Stimulated activated naive B cell treated with anti-CD40 and anti-IgM and Interleukin-4, amounts not matched to agents 10 μg/mL and 1 μg/mL and 100 μg/mL, for 72 hours (primary cell): ENCODE measurements around the gene PLBD2.

ENCODE experiments used
- ATAC-seq, 2 donors: fragments of 150-1000 bp; cut with Tn5 transposase; replicated peaks; 2 replicates each; pipeline ENCODE4 v1.10.0; 2021; ENCODE audit warnings: moderate library complexity in 1 of 2
- DNase-seq: peaks from one replicate; pipeline ENCODE4 v3.0.0; 2021
- H3K27ac Mint-ChIP-seq: one replicate; pipeline ENCODE4 v1.8.0; 2022; ENCODE audit warnings: mild to moderate bottlenecking, mixed read lengths
- H3K27me3 Mint-ChIP-seq, 2 donors: one replicate each; pipeline ENCODE4 v1.8.0; 2022; ENCODE audit warnings: mixed read lengths in 2 of 2
- H3K36me3 Mint-ChIP-seq, 2 donors: one replicate each; pipeline ENCODE4 v1.8.0; 2022; ENCODE audit warnings: mixed read lengths in 2 of 2, mild to moderate bottlenecking in 1 of 2
- H3K4me1 Mint-ChIP-seq, 2 donors: one replicate each; pipeline ENCODE4 v1.8.0; 2022; ENCODE audit warnings: mixed read lengths in 2 of 2, mild to moderate bottlenecking in 1 of 2
- H3K4me3 Mint-ChIP-seq, 2 donors: one replicate each; pipeline ENCODE4 v1.8.0; 2022; ENCODE audit warnings: mild to moderate bottlenecking in 2 of 2, mixed read lengths in 2 of 2, moderate library complexity in 1 of 2
- H3K9me3 Mint-ChIP-seq, 2 donors: one replicate each; pipeline ENCODE4 v1.8.0; 2022; ENCODE audit warnings: mixed read lengths in 2 of 2, mild to moderate bottlenecking in 1 of 2

The PLBD2 gene

DNA sequence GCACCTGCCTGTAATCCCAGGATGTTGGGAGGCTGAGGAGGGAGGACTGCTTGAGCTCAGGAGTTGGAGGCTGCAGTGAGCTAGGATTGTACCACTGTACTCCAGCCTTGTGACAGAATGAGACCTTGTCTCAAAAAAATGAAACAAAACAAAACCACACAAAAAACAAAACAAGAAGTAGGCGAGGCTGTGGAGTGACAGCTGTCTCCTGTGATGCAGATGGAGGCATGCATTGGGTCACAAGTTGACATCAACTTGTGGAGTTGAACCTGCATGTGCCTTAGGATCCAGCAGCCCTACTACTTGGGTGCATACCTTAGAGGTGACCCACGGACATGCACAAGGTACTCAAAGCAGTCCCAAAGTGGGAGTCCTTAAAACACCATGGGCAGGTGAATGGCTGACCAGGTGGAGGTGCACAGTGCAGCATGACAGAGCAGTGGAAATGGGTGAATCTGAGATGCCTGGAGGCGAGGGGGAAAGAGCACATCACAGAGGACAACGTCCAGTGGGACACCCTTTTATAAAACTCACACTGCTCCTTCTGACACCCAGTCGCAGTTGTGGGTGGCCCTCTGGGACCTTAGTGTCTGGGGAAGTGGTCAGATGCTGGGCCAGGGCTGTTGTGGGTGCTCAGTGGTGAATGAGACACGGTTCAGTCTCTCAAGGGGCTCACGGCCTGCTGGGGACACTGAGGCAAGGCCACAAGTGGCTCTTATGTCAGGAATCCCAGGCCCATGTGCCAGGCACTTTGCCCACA is 12.7 kb downstream of the PLBD2 start:
- Mint-ChIP-seq H3K27ac (no peak overlapping the region), H3K4me1 (peaks cover 10 to 14% of the 10 kb centered on the region in 2 donors), H3K36me3 (peaks cover 47 to 65% of the 10 kb centered on the region in 2 donors), H3K9me3 (no peaks in the 10 kb centered on the region), H3K4me3 (no peak overlapping the region), H3K27me3 (no peaks in the 10 kb centered on the region)
- DNase-seq (no peak), ATAC-seq (peak; percentile 42 to 51)

DNA sequence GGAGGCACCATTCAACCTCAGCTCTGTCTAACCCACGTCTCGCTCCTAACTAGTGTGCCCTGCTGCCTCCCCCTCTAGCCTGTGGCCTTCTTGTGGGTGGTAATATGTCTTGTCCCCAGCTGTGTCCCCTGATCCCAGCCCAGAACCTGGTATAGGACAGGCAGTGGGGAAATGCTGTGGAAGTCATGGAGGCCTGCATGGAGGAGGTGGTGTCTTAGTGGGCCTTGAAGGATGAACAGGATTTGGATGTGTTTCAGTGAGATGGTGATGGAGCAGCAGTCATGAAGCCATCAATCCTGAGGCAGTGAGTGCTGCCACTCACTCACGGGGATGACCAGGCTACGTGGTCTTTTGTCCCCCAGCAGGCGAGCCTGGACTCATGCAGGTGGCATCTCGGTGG is 13.4 kb downstream of the PLBD2 start:
- peaks cover 10 to 14% of the 10 kb centered on the region in 2 donors for H3K4me1 Mint-ChIP-seq
- H3K36me3 Mint-ChIP-seq = peaks cover 45 to 65% of the 10 kb centered on the region in 2 donors
- H3K27me3 Mint-ChIP-seq = no peaks in the 10 kb centered on the region
- DNase-seq (no peak), ATAC-seq (no peak)
- no peak overlapping the region for H3K4me3 Mint-ChIP-seq
- no peak overlapping the region for H3K27ac Mint-ChIP-seq
- H3K9me3 Mint-ChIP-seq = no peaks in the 10 kb centered on the region

DNA sequence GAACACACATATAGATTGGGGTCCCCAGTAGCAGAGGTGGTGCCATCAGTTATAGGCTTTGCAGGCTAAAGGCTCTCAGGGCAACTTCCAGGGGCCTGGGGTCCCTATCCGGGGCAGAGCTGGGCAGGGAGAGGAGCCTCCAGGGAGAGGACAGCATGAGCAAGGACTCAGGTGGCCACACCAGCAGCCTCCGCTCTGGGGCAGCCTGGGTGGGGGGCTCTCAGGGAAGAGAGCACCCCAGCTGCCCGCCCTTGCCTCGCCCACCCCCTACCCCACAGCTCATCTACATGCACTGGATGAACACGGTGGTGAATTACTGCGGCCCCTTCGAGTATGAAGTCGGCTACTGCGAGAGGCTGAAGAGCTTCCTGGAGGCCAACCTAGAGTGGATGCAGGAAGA is 14.0 kb downstream of the PLBD2 start:
- H3K36me3 Mint-ChIP-seq = peaks cover 47 to 69% of the 10 kb centered on the region in 2 donors
- H3K27me3 Mint-ChIP-seq = no peaks in the 10 kb centered on the region
- no peak for DNase-seq
- no peaks in the 10 kb centered on the region for H3K9me3 Mint-ChIP-seq
- ATAC-seq = no peak
- H3K4me3 Mint-ChIP-seq = no peak overlapping the region
- H3K4me1 Mint-ChIP-seq = peaks cover 10 to 14% of the 10 kb centered on the region in 2 donors
- H3K27ac Mint-ChIP-seq = no peak overlapping the region

DNA sequence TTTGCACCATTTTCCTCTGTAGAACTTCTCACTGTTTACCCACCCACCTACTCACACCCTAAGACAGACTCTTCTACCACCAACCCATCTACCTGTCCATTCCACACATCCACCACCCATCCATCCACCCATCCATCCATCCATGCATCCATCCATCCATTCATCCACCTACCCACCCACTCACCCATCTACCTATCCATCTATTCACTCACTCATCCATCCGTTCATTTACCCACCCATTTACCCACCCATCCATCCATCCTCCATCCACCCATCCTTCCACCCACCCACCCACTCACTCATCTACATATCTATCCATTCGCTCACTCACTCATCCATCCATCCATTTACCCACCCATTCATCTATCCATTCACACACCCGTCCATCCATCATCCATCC is 15.1 kb downstream of the PLBD2 start:
- peaks cover 10 to 14% of the 10 kb centered on the region in 2 donors for H3K4me1 Mint-ChIP-seq
- H3K36me3 Mint-ChIP-seq = peaks cover 49 to 72% of the 10 kb centered on the region in 2 donors
- DNase-seq = no peak
- H3K4me3 Mint-ChIP-seq = no peak overlapping the region
- no peaks in the 10 kb centered on the region for H3K9me3 Mint-ChIP-seq
- no peak for ATAC-seq
- no peaks in the 10 kb centered on the region for H3K27me3 Mint-ChIP-seq
- H3K27ac Mint-ChIP-seq = no peak overlapping the region

DNA sequence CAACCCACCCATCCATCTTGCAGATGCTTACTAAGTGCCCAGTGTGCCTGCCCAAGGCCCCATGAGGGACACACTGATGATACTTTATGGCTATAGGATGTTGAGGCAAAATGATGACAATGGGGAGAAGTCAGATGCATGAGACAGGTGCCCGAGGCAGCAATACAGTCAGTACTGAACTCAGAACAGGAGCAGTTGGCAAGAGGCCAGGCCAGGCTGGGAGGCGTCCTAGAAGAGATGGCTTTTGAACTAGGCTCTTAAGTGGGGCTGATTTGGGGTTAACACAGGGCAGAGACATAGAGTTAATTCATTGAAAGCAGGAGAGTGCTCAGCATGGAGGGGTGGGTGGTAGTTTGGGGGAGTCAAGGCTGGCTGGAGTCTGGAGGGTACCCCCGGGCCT is 15.6 kb downstream of the PLBD2 start:
- no peaks in the 10 kb centered on the region for H3K27me3 Mint-ChIP-seq
- H3K9me3 Mint-ChIP-seq = no peaks in the 10 kb centered on the region
- no peak for DNase-seq
- no peak overlapping the region for H3K4me3 Mint-ChIP-seq
- no peak for ATAC-seq
- H3K36me3 Mint-ChIP-seq = peaks cover 52 to 70% of the 10 kb centered on the region in 2 donors
- H3K27ac Mint-ChIP-seq = no peak overlapping the region
- H3K4me1 Mint-ChIP-seq = peaks cover 10 to 14% of the 10 kb centered on the region in 2 donors

DNA sequence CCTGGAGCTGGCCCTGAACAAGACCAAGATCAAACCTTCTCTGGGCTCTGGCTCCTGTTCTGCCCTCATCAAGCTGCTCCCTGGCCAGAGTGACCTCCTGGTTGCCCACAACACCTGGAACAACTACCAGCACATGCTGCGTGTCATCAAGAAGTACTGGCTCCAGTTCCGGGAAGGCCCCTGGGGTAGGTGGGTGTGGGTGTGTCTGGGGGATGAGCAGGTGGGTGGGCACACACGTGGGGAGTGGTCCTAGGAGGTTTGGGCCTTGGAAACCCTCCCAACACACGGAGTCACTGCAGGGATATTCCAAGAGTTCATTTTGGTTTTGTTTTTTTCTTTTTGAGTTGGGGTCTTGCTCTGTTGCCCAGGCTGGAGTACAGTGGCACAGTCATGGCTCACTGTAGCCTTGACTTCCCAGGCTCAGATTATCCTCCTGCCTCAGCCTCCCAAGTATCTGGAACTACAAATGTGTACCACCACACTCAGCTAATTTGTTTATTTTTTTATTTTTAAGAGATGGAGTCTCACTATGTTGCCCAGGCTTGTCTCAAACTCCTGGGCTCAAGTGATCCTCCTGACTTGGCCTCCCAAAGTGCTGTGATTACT is 16.5 kb downstream of the PLBD2 start:
- Mint-ChIP-seq H3K9me3 (no peaks in the 10 kb centered on the region), H3K36me3 (peaks cover 53 to 65% of the 10 kb centered on the region in 2 donors), H3K27ac (no peak overlapping the region)

DNA sequence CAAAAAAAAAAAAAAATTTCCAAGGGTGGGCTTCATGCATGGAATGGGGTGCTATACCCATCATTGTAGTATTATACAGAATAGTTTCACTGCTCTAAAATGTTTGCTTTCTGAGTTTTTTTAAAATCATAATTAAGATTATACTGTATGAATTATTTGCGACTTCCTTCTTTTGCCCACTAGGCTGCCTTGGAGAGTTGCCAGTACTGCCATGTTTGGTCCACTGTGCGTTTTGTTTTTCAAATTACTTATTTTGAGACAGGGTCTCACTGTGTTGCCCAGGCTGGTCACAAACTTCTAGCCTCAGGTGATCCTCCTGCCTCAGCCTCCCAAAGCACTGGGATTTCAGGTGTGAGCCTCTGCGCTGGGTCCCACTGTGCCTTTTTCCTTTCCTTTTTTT is 19.9 kb downstream of the PLBD2 start:
- peaks cover 0 to 2% of the 10 kb centered on the region in 2 donors for H3K4me1 Mint-ChIP-seq
- DNase-seq (no peak), ATAC-seq (no peak)
- peaks cover 56 to 58% of the 10 kb centered on the region in 2 donors for H3K36me3 Mint-ChIP-seq
- H3K4me3 Mint-ChIP-seq = no peak overlapping the region
- H3K27ac Mint-ChIP-seq = no peak overlapping the region
- no peaks in the 10 kb centered on the region for H3K27me3 Mint-ChIP-seq
- no peaks in the 10 kb centered on the region for H3K9me3 Mint-ChIP-seq

More for the DNA sequence above, 16.5 kb downstream of the PLBD2 start:
- DNase-seq (no peak), ATAC-seq (no peak)
- Mint-ChIP-seq H3K27me3 (no peaks in the 10 kb centered on the region), H3K4me1 (peaks cover 10 to 14% of the 10 kb centered on the region in 2 donors), H3K4me3 (no peak overlapping the region)

DNA sequence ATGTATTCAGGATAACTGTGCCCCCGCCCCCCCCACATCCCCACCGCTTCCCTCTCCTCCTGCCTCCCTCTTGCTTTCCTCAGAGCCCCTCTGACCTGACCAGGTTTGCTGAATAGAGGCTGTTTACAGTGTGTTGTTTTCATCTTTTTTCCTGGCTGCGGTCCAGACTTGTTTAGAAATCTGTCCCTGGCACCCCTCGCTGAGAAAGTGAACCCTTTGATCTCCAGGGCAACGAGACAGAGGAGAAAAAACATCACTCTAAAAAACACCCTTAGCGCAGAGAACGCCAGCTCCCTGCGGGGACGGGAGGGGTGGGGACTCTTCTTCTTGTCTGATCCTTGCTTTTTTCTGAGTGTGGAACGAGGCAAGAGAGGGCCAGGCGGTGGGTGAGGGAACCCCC is 22.8 kb downstream of the PLBD2 start:
- peaks cover 47 to 56% of the 10 kb centered on the region in 2 donors for H3K36me3 Mint-ChIP-seq
- no peak overlapping the region for H3K27ac Mint-ChIP-seq
- no peak overlapping the region for H3K4me3 Mint-ChIP-seq
- H3K27me3 Mint-ChIP-seq = no peaks in the 10 kb centered on the region
- no peaks in the 10 kb centered on the region for H3K9me3 Mint-ChIP-seq
- no peaks in the 10 kb centered on the region for H3K4me1 Mint-ChIP-seq
- DNase-seq (no peak), ATAC-seq (no peak)

DNA sequence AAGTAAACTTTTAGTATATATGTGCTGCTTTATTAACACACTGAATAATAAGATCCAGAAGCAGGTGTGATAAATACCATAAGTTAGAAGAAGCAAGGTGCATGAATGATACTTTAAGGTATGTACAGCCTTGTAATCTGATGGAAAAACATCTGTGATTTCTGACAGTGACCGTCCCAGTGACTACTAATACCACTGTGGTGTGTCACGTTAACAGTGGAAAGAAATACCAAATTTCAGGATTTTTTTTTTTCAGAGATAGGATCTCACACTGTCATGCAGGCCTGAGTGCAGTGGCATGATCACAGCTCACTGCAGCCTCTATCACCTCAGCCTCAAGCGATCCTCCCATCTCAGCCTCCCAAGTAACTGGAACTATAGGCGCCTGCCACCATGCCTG is 23.8 kb downstream of the PLBD2 start:
- Mint-ChIP-seq H3K27me3 (no peaks in the 10 kb centered on the region), H3K9me3 (no peaks in the 10 kb centered on the region), H3K27ac (no peak overlapping the region), H3K4me1 (no peaks in the 10 kb centered on the region), H3K36me3 (peaks cover 48 to 55% of the 10 kb centered on the region in 2 donors), H3K4me3 (no peak overlapping the region)
- ATAC-seq (no peak), DNase-seq (no peak)

DNA sequence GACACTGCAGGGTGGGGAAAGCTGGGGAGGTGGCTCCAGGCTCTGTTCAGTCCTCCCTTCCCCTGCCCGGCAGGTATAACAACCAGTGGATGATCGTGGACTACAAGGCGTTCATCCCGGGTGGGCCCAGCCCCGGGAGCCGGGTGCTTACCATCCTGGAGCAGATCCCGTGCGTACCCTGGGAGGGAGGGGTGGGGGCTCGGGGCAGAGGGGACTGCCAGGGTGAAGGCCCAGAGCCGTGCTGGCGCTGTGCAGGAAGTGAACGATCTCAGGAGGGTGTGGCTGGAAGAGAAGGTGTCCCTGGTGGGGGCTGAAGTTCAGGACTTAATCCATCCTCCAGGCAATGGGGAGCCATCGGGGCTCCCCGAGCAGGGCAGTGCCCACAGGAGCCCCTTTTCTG is 26.4 kb downstream of the PLBD2 start:
- ATAC-seq (no peak), DNase-seq (no peak)
- H3K9me3 Mint-ChIP-seq = no peaks in the 10 kb centered on the region
- no peak overlapping the region for H3K4me3 Mint-ChIP-seq
- no peaks in the 10 kb centered on the region for H3K27me3 Mint-ChIP-seq
- H3K27ac Mint-ChIP-seq = no peak overlapping the region
- peaks cover 53 to 54% of the 10 kb centered on the region in 2 donors for H3K36me3 Mint-ChIP-seq
- H3K4me1 Mint-ChIP-seq = no peaks in the 10 kb centered on the region

DNA sequence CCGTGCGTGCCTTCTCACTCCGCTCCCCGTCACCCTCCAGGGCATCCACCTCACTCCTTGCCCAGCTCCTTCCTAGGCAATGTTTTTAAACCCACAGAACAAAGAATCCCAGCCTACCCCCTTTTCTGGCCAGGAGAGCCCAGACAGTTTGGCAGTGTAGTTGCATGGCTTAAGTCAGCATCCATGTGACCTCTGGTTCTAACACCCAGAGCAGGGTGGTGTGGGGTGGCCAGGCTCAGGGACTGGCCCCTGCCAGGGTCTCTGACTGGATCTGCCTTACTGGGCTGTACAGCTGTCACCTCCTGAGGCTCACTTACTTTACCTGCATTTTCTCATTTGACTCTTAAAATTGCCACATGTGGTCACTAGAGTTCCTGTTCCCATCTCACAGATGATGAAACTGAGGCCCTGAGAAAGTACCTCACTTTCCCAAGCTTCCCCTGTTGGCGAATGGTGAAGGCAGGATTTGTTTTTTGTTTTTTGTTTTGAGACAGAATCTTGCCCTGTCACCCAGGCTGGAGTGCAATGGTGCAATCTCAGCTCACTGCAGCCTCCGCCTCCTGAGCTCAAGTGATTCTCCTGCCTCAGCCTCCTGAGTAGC is 27.0 kb downstream of the PLBD2 start:
- no peaks in the 10 kb centered on the region for H3K9me3 Mint-ChIP-seq
- H3K27me3 Mint-ChIP-seq = no peaks in the 10 kb centered on the region
- no peaks in the 10 kb centered on the region for H3K4me1 Mint-ChIP-seq
- no peak for DNase-seq
- H3K4me3 Mint-ChIP-seq = no peak overlapping the region
- no peak overlapping the region for H3K27ac Mint-ChIP-seq
- no peak for ATAC-seq
- peaks cover 49 to 50% of the 10 kb centered on the region in 2 donors for H3K36me3 Mint-ChIP-seq

DNA sequence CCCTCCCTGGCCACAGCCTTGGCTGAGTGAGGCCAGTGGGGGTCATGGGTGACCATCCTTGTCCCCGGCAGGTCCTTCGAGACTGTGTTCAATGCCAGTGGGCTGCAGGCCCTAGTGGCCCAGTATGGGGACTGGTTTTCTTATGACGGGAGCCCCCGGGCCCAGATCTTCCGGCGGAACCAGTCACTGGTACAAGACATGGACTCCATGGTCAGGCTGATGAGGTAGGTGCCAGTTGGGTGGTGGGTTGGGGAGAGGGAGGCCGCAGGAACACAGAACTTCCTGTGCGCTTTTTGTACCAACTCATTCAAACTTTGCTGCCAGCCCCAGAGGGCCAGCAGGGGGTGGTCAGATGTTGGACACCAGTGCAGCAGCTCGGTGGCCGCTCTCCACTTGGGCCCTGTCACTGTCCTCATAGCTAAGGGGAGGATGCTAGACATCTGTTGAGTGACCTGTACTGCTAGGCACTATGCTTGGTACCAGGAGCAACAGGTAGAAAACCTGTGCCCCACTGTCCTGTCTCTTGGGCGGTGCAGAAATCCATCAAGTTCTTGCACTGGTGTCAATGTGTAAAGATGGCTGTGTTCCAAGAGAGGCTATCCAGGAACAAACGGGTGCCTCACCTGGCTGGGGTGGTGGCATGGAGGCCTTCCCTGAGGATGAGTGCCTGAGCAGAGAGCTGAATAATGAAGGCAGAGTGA is 28.6 kb downstream of the PLBD2 start:
- Mint-ChIP-seq H3K27ac (no peak overlapping the region), H3K4me3 (no peak overlapping the region), H3K36me3 (peaks cover 43 to 44% of the 10 kb centered on the region in 2 donors), H3K27me3 (no peaks in the 10 kb centered on the region), H3K9me3 (no peaks in the 10 kb centered on the region), H3K4me1 (no peaks in the 10 kb centered on the region)
- no peak for DNase-seq
- no peak for ATAC-seq

DNA sequence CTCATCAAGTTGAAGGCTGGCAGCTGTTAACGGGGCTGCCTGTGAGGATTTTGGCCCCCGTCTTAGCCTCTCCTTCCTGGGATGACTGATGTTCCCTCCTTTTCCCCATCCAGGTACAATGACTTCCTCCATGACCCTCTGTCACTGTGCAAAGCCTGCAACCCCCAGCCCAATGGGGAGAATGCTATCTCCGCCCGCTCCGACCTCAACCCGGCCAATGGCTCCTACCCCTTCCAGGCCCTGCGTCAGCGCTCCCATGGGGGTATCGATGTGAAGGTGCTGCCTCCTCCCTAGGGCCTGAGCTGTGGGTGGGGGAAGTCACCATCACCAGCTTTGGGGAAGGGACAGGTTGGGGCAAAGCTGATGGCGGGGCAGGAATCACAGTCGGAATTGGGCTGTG is 29.2 kb downstream of the PLBD2 start:
- no peaks in the 10 kb centered on the region for H3K4me1 Mint-ChIP-seq
- H3K27ac Mint-ChIP-seq = no peak overlapping the region
- DNase-seq (no peak), ATAC-seq (no peak)
- H3K9me3 Mint-ChIP-seq = no peaks in the 10 kb centered on the region
- H3K27me3 Mint-ChIP-seq = no peaks in the 10 kb centered on the region
- peaks cover 43 to 44% of the 10 kb centered on the region in 2 donors for H3K36me3 Mint-ChIP-seq
- H3K4me3 Mint-ChIP-seq = no peak overlapping the region

DNA sequence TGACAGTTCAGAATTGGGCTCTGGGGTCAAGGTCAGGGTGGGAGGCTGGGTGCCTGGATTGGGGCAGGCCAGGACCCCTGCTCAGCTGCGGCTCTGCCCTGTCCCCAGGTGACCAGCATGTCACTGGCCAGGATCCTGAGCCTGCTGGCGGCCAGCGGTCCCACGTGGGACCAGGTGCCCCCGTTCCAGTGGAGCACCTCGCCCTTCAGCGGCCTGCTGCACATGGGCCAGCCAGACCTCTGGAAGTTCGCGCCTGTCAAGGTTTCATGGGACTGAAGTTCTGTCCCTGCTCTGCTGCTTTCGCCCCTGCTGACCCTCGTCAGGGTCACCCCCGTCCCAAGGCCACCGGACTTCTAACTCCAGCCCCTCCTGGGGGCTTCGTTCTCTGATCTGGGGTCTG is 30.0 kb downstream of the PLBD2 start:
- ATAC-seq (no peak), DNase-seq (no peak)
- Mint-ChIP-seq H3K4me3 (no peak overlapping the region), H3K27me3 (no peaks in the 10 kb centered on the region), H3K9me3 (no peaks in the 10 kb centered on the region), H3K4me1 (no peaks in the 10 kb centered on the region), H3K27ac (no peak overlapping the region), H3K36me3 (peaks cover 40 to 43% of the 10 kb centered on the region in 2 donors)
